Stimulated activated memory B cell treated with anti-CD40 and anti-IgM and Interleukin-4, amounts not matched to agents 10 μg/mL and 1 μg/mL and 100 μg/mL, for 72 hours (primary cell): Measurements from ENCODE around the gene FAM20C.

Experiments
- ATAC-seq: fragments of 150-1000 bp; cut with Tn5 transposase; 2 replicates; pipeline ENCODE4 v1.10.0; 2021
- H3K27ac Mint-ChIP-seq: one replicate; pipeline ENCODE4 v1.8.0; 2022; ENCODE audit warnings: mild to moderate bottlenecking, mixed read lengths
- H3K27me3 Mint-ChIP-seq: one replicate; pipeline ENCODE4 v1.8.0; 2022; ENCODE audit warnings: mixed read lengths
- H3K36me3 Mint-ChIP-seq: one replicate; pipeline ENCODE4 v1.8.0; 2022; ENCODE audit warnings: mixed read lengths
- H3K4me1 Mint-ChIP-seq: one replicate; pipeline ENCODE4 v1.8.0; 2022; ENCODE audit warnings: mixed read lengths
- H3K4me3 Mint-ChIP-seq: one replicate; pipeline ENCODE4 v1.8.0; 2022; ENCODE audit warnings: mild to moderate bottlenecking, moderate library complexity, mixed read lengths
- H3K9me3 Mint-ChIP-seq: one replicate; pipeline ENCODE4 v1.8.0; 2022; ENCODE audit warnings: mixed read lengths

FAM20C gene

GRCh38 chr7:218316-218715, 25.9 kb downstream of the FAM20C start:
- no peak overlapping the region for H3K4me3 Mint-ChIP-seq
- H3K27ac Mint-ChIP-seq, result no peak overlapping the region
- H3K9me3 Mint-ChIP-seq, result peaks cover 3% of the 10 kb centered on the region
- peaks cover 27% of the 10 kb centered on the region for H3K27me3 Mint-ChIP-seq
- no peaks in the 10 kb centered on the region for H3K36me3 Mint-ChIP-seq
- no peaks in the 10 kb centered on the region for H3K4me1 Mint-ChIP-seq
- peak; percentile 34 for ATAC-seq

GRCh38 chr7:218896-219580, 26.7 kb downstream of the FAM20C start:
- no peaks in the 10 kb centered on the region for H3K36me3 Mint-ChIP-seq
- H3K4me3 Mint-ChIP-seq, result no peak overlapping the region
- H3K27me3 Mint-ChIP-seq, result peaks cover 27% of the 10 kb centered on the region
- ATAC-seq, result no peak
- no peak overlapping the region for H3K27ac Mint-ChIP-seq
- H3K4me1 Mint-ChIP-seq, result no peaks in the 10 kb centered on the region
- peaks cover 3% of the 10 kb centered on the region for H3K9me3 Mint-ChIP-seq

- no peaks in the 10 kb centered on the region for H3K4me1 Mint-ChIP-seq
- H3K36me3 Mint-ChIP-seq, result no peaks in the 10 kb centered on the region
- H3K4me3 Mint-ChIP-seq, result no peak overlapping the region
- ATAC-seq, result no peak
- no peak overlapping the region for H3K27ac Mint-ChIP-seq
- H3K27me3 Mint-ChIP-seq, result peaks cover 21% of the 10 kb centered on the region
- H3K9me3 Mint-ChIP-seq, result peaks cover 3% of the 10 kb centered on the region
Measured at GRCh38 chr7:219581-220150, 27.3 kb downstream of the FAM20C start.

- Mint-ChIP-seq H3K4me1 (no peaks in the 10 kb centered on the region), H3K4me3 (no peak overlapping the region), H3K27me3 (peaks cover 17% of the 10 kb centered on the region), H3K36me3 (no peaks in the 10 kb centered on the region), H3K9me3 (peaks cover 3% of the 10 kb centered on the region), H3K27ac (no peak overlapping the region)
- no peak for ATAC-seq
Measured at GRCh38 chr7:220151-220841, 27.9 kb downstream of the FAM20C start.

GRCh38 chr7:221978-222715, 29.8 kb downstream of the FAM20C start:
- no peak overlapping the region for H3K4me3 Mint-ChIP-seq

GRCh38 chr7:222716-223041, 30.3 kb downstream of the FAM20C start:
- ATAC-seq, result peak; percentile 14
- H3K4me1 Mint-ChIP-seq, result no peaks in the 10 kb centered on the region
- peaks cover under 1% of the 10 kb centered on the region for H3K27me3 Mint-ChIP-seq
- H3K36me3 Mint-ChIP-seq, result no peaks in the 10 kb centered on the region
- no peak overlapping the region for H3K27ac Mint-ChIP-seq
- peaks cover 3% of the 10 kb centered on the region for H3K9me3 Mint-ChIP-seq
- H3K4me3 Mint-ChIP-seq, result no peak overlapping the region

More at GRCh38 chr7:221978-222715, 29.8 kb downstream of the FAM20C start:
- Mint-ChIP-seq H3K27ac (no peak overlapping the region), H3K9me3 (peaks cover 3% of the 10 kb centered on the region), H3K4me1 (no peaks in the 10 kb centered on the region), H3K36me3 (no peaks in the 10 kb centered on the region), H3K27me3 (peaks cover 5% of the 10 kb centered on the region)
- ATAC-seq, result peak; percentile 15

GRCh38 chr7:223118-223800, 30.9 kb downstream of the FAM20C start:
- peaks cover 3% of the 10 kb centered on the region for H3K9me3 Mint-ChIP-seq
- H3K4me3 Mint-ChIP-seq, result no peak overlapping the region
- no peaks in the 10 kb centered on the region for H3K4me1 Mint-ChIP-seq
- no peaks in the 10 kb centered on the region for H3K36me3 Mint-ChIP-seq
- H3K27ac Mint-ChIP-seq, result no peak overlapping the region
- no peaks in the 10 kb centered on the region for H3K27me3 Mint-ChIP-seq
- ATAC-seq, result no peak

- H3K27ac Mint-ChIP-seq, result no peak overlapping the region
- peaks cover 3% of the 10 kb centered on the region for H3K9me3 Mint-ChIP-seq
- no peaks in the 10 kb centered on the region for H3K4me1 Mint-ChIP-seq
- H3K4me3 Mint-ChIP-seq, result no peak overlapping the region
- ATAC-seq, result no peak
- no peaks in the 10 kb centered on the region for H3K27me3 Mint-ChIP-seq
- H3K36me3 Mint-ChIP-seq, result no peaks in the 10 kb centered on the region
Measured at GRCh38 chr7:223861-224260, 31.5 kb downstream of the FAM20C start.

- Mint-ChIP-seq H3K4me1 (peaks cover 4% of the 10 kb centered on the region), H3K27ac (no peak overlapping the region), H3K27me3 (peaks cover 21% of the 10 kb centered on the region), H3K36me3 (no peaks in the 10 kb centered on the region), H3K4me3 (no peak overlapping the region), H3K9me3 (peaks cover 3% of the 10 kb centered on the region)
- ATAC-seq, result no peak
Measured at GRCh38 chr7:226281-226895, 34.0 kb downstream of the FAM20C start.

- H3K4me1 Mint-ChIP-seq, result peaks cover 4% of the 10 kb centered on the region
- peaks cover 21% of the 10 kb centered on the region for H3K27me3 Mint-ChIP-seq
- no peak for ATAC-seq
- H3K4me3 Mint-ChIP-seq, result no peak overlapping the region
- H3K9me3 Mint-ChIP-seq, result no peaks in the 10 kb centered on the region
- no peaks in the 10 kb centered on the region for H3K36me3 Mint-ChIP-seq
- no peak overlapping the region for H3K27ac Mint-ChIP-seq
Measured at GRCh38 chr7:227926-228325, 35.6 kb downstream of the FAM20C start.

- Mint-ChIP-seq H3K36me3 (no peaks in the 10 kb centered on the region), H3K9me3 (no peaks in the 10 kb centered on the region), H3K27me3 (peaks cover 21% of the 10 kb centered on the region), H3K4me3 (no peak overlapping the region), H3K4me1 (peaks cover 4% of the 10 kb centered on the region), H3K27ac (no peak overlapping the region)
- no peak for ATAC-seq
Measured at GRCh38 chr7:228610-229009, 36.2 kb downstream of the FAM20C start.

- peaks cover 4% of the 10 kb centered on the region for H3K4me1 Mint-ChIP-seq
- no peak overlapping the region for H3K27ac Mint-ChIP-seq
- H3K36me3 Mint-ChIP-seq, result no peaks in the 10 kb centered on the region
- H3K4me3 Mint-ChIP-seq, result no peak overlapping the region
- no peaks in the 10 kb centered on the region for H3K9me3 Mint-ChIP-seq
- ATAC-seq, result no peak
- peaks cover 21% of the 10 kb centered on the region for H3K27me3 Mint-ChIP-seq
Measured at GRCh38 chr7:229184-229964, 37.0 kb downstream of the FAM20C start.

- no peak for ATAC-seq
- H3K4me1 Mint-ChIP-seq, result peaks cover 4% of the 10 kb centered on the region
- no peaks in the 10 kb centered on the region for H3K36me3 Mint-ChIP-seq
- H3K27ac Mint-ChIP-seq, result no peak overlapping the region
- H3K27me3 Mint-ChIP-seq, result peaks cover 21% of the 10 kb centered on the region
- H3K9me3 Mint-ChIP-seq, result no peaks in the 10 kb centered on the region
- no peak overlapping the region for H3K4me3 Mint-ChIP-seq
Measured at GRCh38 chr7:230274-230673, 37.9 kb downstream of the FAM20C start.
